Left kidney (tissue), 2 donors: ENCODE measurements around the gene ARHGAP42. TPM values are rescaled to one million over a fixed set of nuclear protein-coding genes. Genes with fewer than 3 reads are reported as not detected.
"Not testable (repeated sequence)": the region's sequence is repeated elsewhere in the genome, so short reads cannot be mapped to it uniquely, and the experiment has no call there.

ENCODE experiments used
- DNase-seq: peaks from one replicate; pipeline ENCODE4 v3.0.0-alpha.2; 2013
- polyA plus RNA-seq: library from polyadenylated mRNA; unstranded; fragments of 120-200 nt; gene quantifications from one replicate; pipeline ENCODE4 v1.2.1, GENCODE V29; 2013; ENCODE audit not compliant: insufficient read length

The ARHGAP42 gene
- polyA plus RNA-seq, 1 donor = 35.3 TPM

- no peak for DNase-seq
These were observed 278.3 kb downstream of the ARHGAP42 start for GRCh38 chr11:100965346-100965745.

GRCh38 chr11:100966366-100966765 lies 279.3 kb downstream of the ARHGAP42 start:
- DNase-seq = no peak

- no peak for DNase-seq
These were observed 281.9 kb downstream of the ARHGAP42 start for GRCh38 chr11:100969008-100969407.

GRCh38 chr11:100970283-100971164 lies 283.4 kb downstream of the ARHGAP42 start:
- no peak for DNase-seq

- no peak for DNase-seq
These were observed 285.0 kb downstream of the ARHGAP42 start for GRCh38 chr11:100972046-100972445.

GRCh38 chr11:100978442-100978841 lies 291.4 kb downstream of the ARHGAP42 start:
- no peak for DNase-seq

GRCh38 chr11:100978939-100979338 lies 291.9 kb downstream of the ARHGAP42 start:
- DNase-seq = no peak

- no peak for DNase-seq
These were observed 293.1 kb downstream of the ARHGAP42 start for GRCh38 chr11:100980156-100980555.

GRCh38 chr11:100981196-100981824 lies 294.2 kb downstream of the ARHGAP42 start:
- no peak for DNase-seq

- DNase-seq = no peak
These were observed 297.6 kb downstream of the ARHGAP42 start for GRCh38 chr11:100984668-100985067.

- no peak for DNase-seq
These were observed 303.8 kb downstream of the ARHGAP42 start for GRCh38 chr11:100990931-100991330.

GRCh38 chr11:100991541-100991940 lies 304.5 kb downstream of the ARHGAP42 start:
- DNase-seq = no peak

GRCh38 chr11:100994966-100995365 lies 307.9 kb downstream of the ARHGAP42 start:
- DNase-seq = no peak

GRCh38 chr11:100999756-101000155 lies 312.7 kb downstream of the ARHGAP42 start:
- no peak for DNase-seq

GRCh38 chr11:101003468-101003867 lies 316.4 kb downstream of the ARHGAP42 start:
- DNase-seq = no peak

GRCh38 chr11:101008961-101009689 lies 322.0 kb downstream of the ARHGAP42 start:
- DNase-seq = no peak

GRCh38 chr11:101009690-101010055 lies 322.6 kb downstream of the ARHGAP42 start:
- DNase-seq = no peak

- no peak for DNase-seq
These were observed 323.8 kb downstream of the ARHGAP42 start for GRCh38 chr11:101010899-101011298.

- DNase-seq = no peak
These were observed 324.8 kb downstream of the ARHGAP42 start for GRCh38 chr11:101011881-101012280.

- not testable (repeated sequence) for DNase-seq
These were observed 326.6 kb downstream of the ARHGAP42 start for GRCh38 chr11:101013702-101014101.

GRCh38 chr11:101014600-101015285 lies 327.7 kb downstream of the ARHGAP42 start:
- no peak for DNase-seq

- no peak for DNase-seq
These were observed 332.8 kb downstream of the ARHGAP42 start for GRCh38 chr11:101019870-101020269.
